Ishikawa (cell line): ENCODE data around the gene PMEPA1.

ENCODE experiments used
- CEBPB ChIP-seq: IDR thresholded peaks from 2 replicates; pipeline ENCODE4 v1.6.1; 2012
- CREB1 ChIP-seq: IDR thresholded peaks from 2 replicates; pipeline ENCODE4 v1.6.1; 2012; ENCODE audit warnings: low read depth
- EGR1 ChIP-seq: IDR thresholded peaks from 2 replicates; pipeline ENCODE4 v1.6.1; 2012
- EP300 ChIP-seq: IDR thresholded peaks from 2 replicates; pipeline ENCODE4 v1.6.1; 2012; ENCODE audit warnings: borderline replicate concordance
- FOXM1 ChIP-seq: IDR thresholded peaks from 2 replicates; pipeline ENCODE4 v1.6.1; 2012; ENCODE audit warnings: low read depth, borderline replicate concordance
- NFIC ChIP-seq: IDR thresholded peaks from 2 replicates; pipeline ENCODE4 v1.6.1; 2012
- RAD21 ChIP-seq: IDR thresholded peaks from 2 replicates; pipeline ENCODE4 v1.6.1; 2012; ENCODE audit warnings: low read depth
- TAF1 ChIP-seq: IDR thresholded peaks from 2 replicates; pipeline ENCODE4 v1.6.1; 2012; ENCODE audit warnings: low read depth, mild to moderate bottlenecking
- TCF12 ChIP-seq: IDR thresholded peaks from 2 replicates; pipeline ENCODE4 v1.6.1; 2012; ENCODE audit warnings: low read depth
- TEAD4 ChIP-seq: IDR thresholded peaks from 2 replicates; pipeline ENCODE4 v1.6.1; 2012
- YY1 ChIP-seq: IDR thresholded peaks from 2 replicates; pipeline ENCODE4 v1.6.1; 2012; ENCODE audit warnings: low read depth
- ZBTB7A ChIP-seq: IDR thresholded peaks from 2 replicates; pipeline ENCODE4 v1.6.1; 2012; ENCODE audit warnings: low read depth
- TF ChIP-seq, protein P1 (sequence below): IDR thresholded peaks from 2 replicates; pipeline ENCODE4 v1.6.1; 2012
- TF ChIP-seq, protein P2 (sequence below): IDR thresholded peaks from 2 replicates; pipeline ENCODE4 v1.6.1; 2012; ENCODE audit warnings: low read depth, mild to moderate bottlenecking
- TF ChIP-seq, protein P3 (sequence below): IDR thresholded peaks from 2 replicates; pipeline ENCODE4 v1.6.1; 2012

Gene PMEPA1

GRCh38 chr20:57621421-57622200, 88.2 kb downstream of the PMEPA1 start:
- TF ChIP-seq CREB1 (no peak), TAF1 (no peak), EGR1 (no peak), RAD21 (no peak), TEAD4 (no peak), ZBTB7A (no peak)
- TF ChIP-seq, protein P1, sequence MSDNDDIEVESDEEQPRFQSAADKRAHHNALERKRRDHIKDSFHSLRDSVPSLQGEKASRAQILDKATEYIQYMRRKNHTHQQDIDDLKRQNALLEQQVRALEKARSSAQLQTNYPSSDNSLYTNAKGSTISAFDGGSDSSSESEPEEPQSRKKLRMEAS, result no peak

GRCh38 chr20:57620999-57621398, 88.8 kb downstream of the PMEPA1 start:
- TF ChIP-seq, protein P2, sequence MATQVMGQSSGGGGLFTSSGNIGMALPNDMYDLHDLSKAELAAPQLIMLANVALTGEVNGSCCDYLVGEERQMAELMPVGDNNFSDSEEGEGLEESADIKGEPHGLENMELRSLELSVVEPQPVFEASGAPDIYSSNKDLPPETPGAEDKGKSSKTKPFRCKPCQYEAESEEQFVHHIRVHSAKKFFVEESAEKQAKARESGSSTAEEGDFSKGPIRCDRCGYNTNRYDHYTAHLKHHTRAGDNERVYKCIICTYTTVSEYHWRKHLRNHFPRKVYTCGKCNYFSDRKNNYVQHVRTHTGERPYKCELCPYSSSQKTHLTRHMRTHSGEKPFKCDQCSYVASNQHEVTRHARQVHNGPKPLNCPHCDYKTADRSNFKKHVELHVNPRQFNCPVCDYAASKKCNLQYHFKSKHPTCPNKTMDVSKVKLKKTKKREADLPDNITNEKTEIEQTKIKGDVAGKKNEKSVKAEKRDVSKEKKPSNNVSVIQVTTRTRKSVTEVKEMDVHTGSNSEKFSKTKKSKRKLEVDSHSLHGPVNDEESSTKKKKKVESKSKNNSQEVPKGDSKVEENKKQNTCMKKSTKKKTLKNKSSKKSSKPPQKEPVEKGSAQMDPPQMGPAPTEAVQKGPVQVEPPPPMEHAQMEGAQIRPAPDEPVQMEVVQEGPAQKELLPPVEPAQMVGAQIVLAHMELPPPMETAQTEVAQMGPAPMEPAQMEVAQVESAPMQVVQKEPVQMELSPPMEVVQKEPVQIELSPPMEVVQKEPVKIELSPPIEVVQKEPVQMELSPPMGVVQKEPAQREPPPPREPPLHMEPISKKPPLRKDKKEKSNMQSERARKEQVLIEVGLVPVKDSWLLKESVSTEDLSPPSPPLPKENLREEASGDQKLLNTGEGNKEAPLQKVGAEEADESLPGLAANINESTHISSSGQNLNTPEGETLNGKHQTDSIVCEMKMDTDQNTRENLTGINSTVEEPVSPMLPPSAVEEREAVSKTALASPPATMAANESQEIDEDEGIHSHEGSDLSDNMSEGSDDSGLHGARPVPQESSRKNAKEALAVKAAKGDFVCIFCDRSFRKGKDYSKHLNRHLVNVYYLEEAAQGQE, result no peak
- TF ChIP-seq TCF12 (no peak), NFIC (no peak), TEAD4 (no peak), EGR1 (no peak), CEBPB (no peak), ZBTB7A (no peak), RAD21 (no peak), YY1 (no peak), FOXM1 (no peak), TAF1 (no peak), CREB1 (no peak), EP300 (no peak)
- TF ChIP-seq, protein P1, result no peak
- TF ChIP-seq, protein P3, sequence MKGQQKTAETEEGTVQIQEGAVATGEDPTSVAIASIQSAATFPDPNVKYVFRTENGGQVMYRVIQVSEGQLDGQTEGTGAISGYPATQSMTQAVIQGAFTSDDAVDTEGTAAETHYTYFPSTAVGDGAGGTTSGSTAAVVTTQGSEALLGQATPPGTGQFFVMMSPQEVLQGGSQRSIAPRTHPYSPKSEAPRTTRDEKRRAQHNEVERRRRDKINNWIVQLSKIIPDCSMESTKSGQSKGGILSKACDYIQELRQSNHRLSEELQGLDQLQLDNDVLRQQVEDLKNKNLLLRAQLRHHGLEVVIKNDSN, result no peak

DNA sequence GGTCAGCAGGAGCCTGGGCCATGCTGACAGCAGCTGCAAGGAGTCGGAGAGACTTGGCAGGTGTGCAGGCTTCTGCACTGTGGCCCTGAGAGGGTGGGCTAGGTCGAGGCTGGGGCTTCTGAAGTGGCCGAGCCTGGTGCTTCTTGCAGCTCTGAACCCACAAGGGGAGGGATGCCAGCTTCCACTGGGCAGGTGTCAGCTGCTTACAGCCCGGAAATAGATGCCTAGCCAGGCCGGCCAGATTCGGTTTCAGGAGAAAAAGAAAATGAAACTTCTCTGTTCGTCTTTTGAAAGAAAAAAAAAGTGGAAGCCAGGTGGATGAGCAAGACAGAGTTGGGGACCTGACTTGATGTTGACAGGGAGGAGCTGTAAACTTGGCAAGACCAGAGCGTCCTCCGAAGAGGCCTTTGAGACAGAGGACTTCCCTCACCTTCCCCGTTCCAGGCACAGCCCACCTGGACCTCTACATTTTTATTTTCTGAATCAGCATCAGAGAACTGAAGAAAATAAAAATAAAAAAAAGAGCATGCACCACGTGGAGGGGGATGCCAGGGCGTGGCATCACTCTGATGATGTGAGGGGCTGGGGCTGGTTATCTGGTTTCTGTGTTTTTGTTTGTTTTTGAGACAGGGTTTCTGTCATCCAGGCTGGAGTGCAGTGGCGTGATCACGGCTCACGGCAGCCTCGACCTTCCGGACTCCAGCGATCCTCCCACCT, 89.4 kb downstream of the PMEPA1 start, which contains the start of gene ZBP1:
Gene ZBP1, minus strand, starts transcription at position 153 of the 717 bp plus-strand sequence. Its CDS starts 131 bp downstream, at position 22.
- TF ChIP-seq CEBPB (no peak), FOXM1 (no peak), TCF12 (no peak), RAD21 (no peak), YY1 (no peak), NFIC (no peak), TAF1 (no peak), EP300 (no peak), EGR1 (no peak), ZBTB7A (no peak), CREB1 (no peak), TEAD4 (no peak)
- TF ChIP-seq, protein P2, result no peak
- TF ChIP-seq, protein P3, result no peak
- TF ChIP-seq, protein P1, result no peak

GRCh38 chr20:57619051-57619831, 90.6 kb downstream of the PMEPA1 start:
- TF ChIP-seq YY1 (no peak), TCF12 (no peak), TAF1 (no peak), ZBTB7A (no peak), RAD21 (no peak), NFIC (no peak), CREB1 (no peak), TEAD4 (no peak), EGR1 (no peak), EP300 (no peak), FOXM1 (no peak), CEBPB (no peak)
- TF ChIP-seq, protein P1, result no peak
- TF ChIP-seq, protein P2, result no peak
- TF ChIP-seq, protein P3, result no peak
